ENCODE data around the gene PTPRD. TPM values are rescaled to one million over a fixed set of nuclear protein-coding genes. Genes with fewer than 3 reads are reported as not detected.

Gene PTPRD
- total RNA-seq, 1 donor, result 11.5 TPM

- no peak overlapping the region for H3K4me3 ChIP-seq (ENCODE audit: low read depth, low read length)
- no peak for DNase-seq (ENCODE audit: low read depth)
- TF ChIP-seq CTCF (IDR thresholded peaks at IDR 0.05; ENCODE audit: insufficient read depth, low read length), result no peak
Measured at GRCh38 chr9:9598723-9599122, 1014.1 kb downstream of the PTPRD start.

- TF ChIP-seq CTCF (IDR thresholded peaks at IDR 0.05; ENCODE audit: insufficient read depth, low read length), result no peak
Measured at GRCh38 chr9:9592104-9592503, 1020.7 kb downstream of the PTPRD start.

GRCh38 chr9:9585920-9586319 is 1026.9 kb downstream of the PTPRD start:
- no peak for DNase-seq (ENCODE audit: low read depth)
- H3K4me3 ChIP-seq (ENCODE audit: low read depth, low read length), result no peak overlapping the region
- no peak for TF ChIP-seq CTCF (IDR thresholded peaks at IDR 0.05; ENCODE audit: insufficient read depth, low read length)

More at GRCh38 chr9:9592104-9592503, 1020.7 kb downstream of the PTPRD start:
- no peak overlapping the region for H3K4me3 ChIP-seq (ENCODE audit: low read depth, low read length)
- no peak for DNase-seq (ENCODE audit: low read depth)

- no peak for TF ChIP-seq CTCF (IDR thresholded peaks at IDR 0.05; ENCODE audit: insufficient read depth, low read length)
- no peak for DNase-seq (ENCODE audit: low read depth)
- no peak overlapping the region for H3K4me3 ChIP-seq (ENCODE audit: low read depth, low read length)
Measured at GRCh38 chr9:9574080-9574479, 1038.7 kb downstream of the PTPRD start.

- no peak for DNase-seq (ENCODE audit: low read depth)
Measured at GRCh38 chr9:9565700-9566099, 1047.1 kb downstream of the PTPRD start.

GRCh38 chr9:9563817-9564216 is 1049.0 kb downstream of the PTPRD start:
- TF ChIP-seq CTCF (IDR thresholded peaks at IDR 0.05; ENCODE audit: insufficient read depth, low read length), result no peak
- no peak for DNase-seq (ENCODE audit: low read depth)
- H3K4me3 ChIP-seq (ENCODE audit: low read depth, low read length), result no peak overlapping the region

More at GRCh38 chr9:9565700-9566099, 1047.1 kb downstream of the PTPRD start:
- no peak for TF ChIP-seq CTCF (IDR thresholded peaks at IDR 0.05; ENCODE audit: insufficient read depth, low read length)
- no peak overlapping the region for H3K4me3 ChIP-seq (ENCODE audit: low read depth, low read length)

- H3K4me3 ChIP-seq (ENCODE audit: low read depth, low read length), result no peak overlapping the region
- no peak for TF ChIP-seq CTCF (IDR thresholded peaks at IDR 0.05; ENCODE audit: insufficient read depth, low read length)
- DNase-seq (ENCODE audit: low read depth), result no peak
Measured at GRCh38 chr9:9560382-9561035, 1052.3 kb downstream of the PTPRD start.
